GM23338 (cell line): Measurements from ENCODE around the gene TOX2. TPM values are rescaled to one million over a fixed set of nuclear protein-coding genes. Genes with fewer than 3 reads are reported as not detected.

Experiments
- ATAC-seq: fragments of 200-7000 bp; cut with Tn5 transposase; 3 replicates; pipeline ENCODE4 v1.9.1; 2020
- DNase-seq: peaks from one replicate; pipeline ENCODE4 v3.0.0-alpha.2; 2015; ENCODE audit warnings: low spot score
- H2AFZ ChIP-seq: fragments of 200-600 bp; sonication (generic); 2 replicates; pipeline ENCODE4 v1.8.0; 2016; ENCODE audit warnings: antibody characterized with exemption, mild to moderate bottlenecking, moderate library complexity
- H3F3A ChIP-seq: fragments of 200-600 bp; sonication (generic); replicated peaks from 2 replicates; pipeline ENCODE4 v1.8.0; 2017; ENCODE audit warnings: antibody characterized with exemption, mixed run types, low read depth
- H3K27ac ChIP-seq: fragments of 200-600 bp; sonication (generic); 2 replicates; pipeline ENCODE4 v1.6.1; 2016; ENCODE audit warnings: low read depth
- H3K27me3 ChIP-seq: fragments of 200-600 bp; sonication (generic); 2 replicates; pipeline ENCODE4 v1.8.0; 2016; ENCODE audit warnings: mild to moderate bottlenecking, mixed run types, moderate library complexity; ENCODE audit not compliant: insufficient read depth
- H3K36me3 ChIP-seq: fragments of 200-600 bp; sonication (generic); 2 replicates; pipeline ENCODE4 v1.8.0; 2016; ENCODE audit warnings: mild to moderate bottlenecking; ENCODE audit not compliant: insufficient read depth
- H3K4me1 ChIP-seq: fragments of 200-600 bp; sonication (generic); 2 replicates; pipeline ENCODE4 v1.8.0; 2016; ENCODE audit warnings: mild to moderate bottlenecking, moderate library complexity; ENCODE audit not compliant: insufficient read depth
- H3K4me2 ChIP-seq: fragments of 200-600 bp; sonication (generic); 2 replicates; pipeline ENCODE4 v1.7.1; 2017; ENCODE audit warnings: mixed run types
- H3K4me3 ChIP-seq: fragments of 200-600 bp; sonication (generic); 2 replicates; pipeline ENCODE4 v1.6.1; 2016; ENCODE audit warnings: mixed run types
- H3K79me2 ChIP-seq: fragments of 200-600 bp; sonication (generic); replicated peaks from 2 replicates; pipeline ENCODE4 v1.8.0; 2017; ENCODE audit warnings: mild to moderate bottlenecking; ENCODE audit not compliant: insufficient read depth
- H3K9me2 ChIP-seq: fragments of 200-600 bp; sonication (generic); 2 replicates; pipeline ENCODE4 v1.8.0; 2017; ENCODE audit not compliant: insufficient read depth
- H4K20me1 ChIP-seq: fragments of 200-600 bp; sonication (generic); replicated peaks from 2 replicates; pipeline ENCODE4 v1.8.0; 2017; ENCODE audit warnings: mild to moderate bottlenecking; ENCODE audit not compliant: insufficient read depth
- H3K27ac Mint-ChIP-seq: 2 replicates; pipeline ENCODE4 v1.8.0; 2020; ENCODE audit warnings: inconsistent platforms, mild to moderate bottlenecking, moderate library complexity, mixed read lengths
- H3K27me3 Mint-ChIP-seq: 3 replicates; pipeline ENCODE4 v1.8.0; 2022; ENCODE audit warnings: low read depth, mild to moderate bottlenecking, moderate library complexity, mixed read lengths, inconsistent platforms; ENCODE audit not compliant: insufficient read depth, poor library complexity
- H3K36me3 Mint-ChIP-seq: 3 replicates; pipeline ENCODE4 v1.8.0; 2021; ENCODE audit warnings: low read depth, mild to moderate bottlenecking, inconsistent platforms, moderate library complexity, mixed read lengths
- H3K4me1 Mint-ChIP-seq: 3 replicates; pipeline ENCODE4 v1.8.0; 2020; ENCODE audit warnings: mild to moderate bottlenecking, inconsistent platforms, mixed read lengths
- H3K4me3 Mint-ChIP-seq: 3 replicates; pipeline ENCODE4 v1.8.0; 2021; ENCODE audit warnings: moderate library complexity, mild to moderate bottlenecking, inconsistent platforms, mixed read lengths
- H3K9me3 Mint-ChIP-seq: 3 replicates; pipeline ENCODE4 v1.8.0; 2020; ENCODE audit warnings: moderate library complexity, mild to moderate bottlenecking, inconsistent platforms, mixed read lengths
- CREB1 ChIP-seq: fragments of 250-450 bp; sonication (Bioruptor Pico); IDR thresholded peaks from 2 replicates; pipeline ENCODE4 v1.5.0; 2020; ENCODE audit warnings: low read depth, mild to moderate bottlenecking, moderate library complexity
- EZH2 ChIP-seq: fragments of 200-600 bp; sonication (generic); IDR thresholded peaks from one replicate; pipeline ENCODE4 v1.8.0; 2017; ENCODE audit warnings: antibody characterized with exemption, mild to moderate bottlenecking, low read depth; ENCODE audit not compliant: unreplicated experiment
- EZH2phosphoT487 ChIP-seq: fragments of 200-600 bp; sonication (generic); IDR thresholded peaks from one replicate; pipeline ENCODE4 v1.8.1; 2018; ENCODE audit warnings: antibody characterized with exemption; ENCODE audit not compliant: unreplicated experiment
- JUNB ChIP-seq: IDR thresholded peaks from one replicate; pipeline ENCODE4 v1.6.1; 2016; ENCODE audit warnings: antibody characterized with exemption; ENCODE audit not compliant: unreplicated experiment
- NANOG ChIP-seq: IDR thresholded peaks from 2 replicates; pipeline ENCODE4 v1.6.1; 2016; ENCODE audit warnings: antibody characterized with exemption, borderline replicate concordance
- STAT1 ChIP-seq: IDR thresholded peaks from one replicate; pipeline ENCODE4 v1.6.1; 2016; ENCODE audit warnings: antibody characterized with exemption; ENCODE audit not compliant: unreplicated experiment
- ZNF114 ChIP-seq: fragments of 250-450 bp; sonication (Bioruptor Pico); IDR thresholded peaks from 2 replicates; pipeline ENCODE4 v1.5.0; 2020; ENCODE audit warnings: mild to moderate bottlenecking, moderate library complexity
- ZNF331 ChIP-seq: fragments of 250-450 bp; sonication (Bioruptor Pico); IDR thresholded peaks from 2 replicates; pipeline ENCODE4 v1.5.0; 2020; ENCODE audit warnings: low read depth, mild to moderate bottlenecking, moderate library complexity
- ZNF462 ChIP-seq: fragments of 250-450 bp; sonication (Bioruptor Pico); IDR thresholded peaks from 2 replicates; pipeline ENCODE4 v1.5.0; 2020; ENCODE audit warnings: mild to moderate bottlenecking, moderate library complexity
- polyA plus RNA-seq: library from polyadenylated mRNA; unstranded; fragments of >200 nt; fragmentation: Nextera tagmentation; extraction: Ambion mirVana; gene quantifications from 2 replicates; pipeline ENCODE4 v1.2.1, GENCODE V29; 2016
- total RNA-seq: library from RNA; depleted of rRNA; stranded (reverse); fragments of >200 nt; shearing (Covaris generic); gene quantifications from 2 replicates; pipeline ENCODE4 v1.2.3, GENCODE V29; 2014

The TOX2 gene
- total and polyA plus RNA-seq, 2 experiments from 2014 or later = 1.4 to 1.5 TPM

GRCh38 chr20:44021186-44021585 lies 106.5 kb downstream of the TOX2 start (continued):
- no peak for TF ChIP-seq ZNF462 (CRISPR knock-in tag)
- no peak for TF ChIP-seq STAT1
- no peak for TF ChIP-seq EZH2
- no peak for TF ChIP-seq ZNF331 (CRISPR knock-in tag)
- no peak for TF ChIP-seq ZNF114 (CRISPR knock-in tag)
- no peak for TF ChIP-seq EZH2phosphoT487

GRCh38 chr20:44021900-44022299 lies 107.2 kb downstream of the TOX2 start:
- Histone ChIP-seq H3K27me3 (no peaks in the 10 kb centered on the region), H3K4me1 (no peaks in the 10 kb centered on the region; the same call in 1 of the 2 replicates), H3K9me2 (no peaks in the 10 kb centered on the region), H3K4me3 (no peak overlapping the region), H4K20me1 (no peaks in the 10 kb centered on the region), H3K27ac (no peak overlapping the region), H3K36me3 (no peaks in the 10 kb centered on the region), H2AFZ (no peak overlapping the region), H3F3A (no peaks in the 10 kb centered on the region), H3K4me2 (no peak overlapping the region), H3K79me2 (no peaks in the 10 kb centered on the region)
- H3K4me1 Mint-ChIP-seq = peaks cover 15% of the 10 kb centered on the region
- H3K4me3 Mint-ChIP-seq = no peak overlapping the region
- peaks cover 10% of the 10 kb centered on the region for H3K27me3 Mint-ChIP-seq
- H3K9me3 Mint-ChIP-seq = no peaks in the 10 kb centered on the region; the same call in 2 of the 3 replicates
- no peak for ATAC-seq
- no peak overlapping the region for H3K27ac Mint-ChIP-seq
- H3K36me3 Mint-ChIP-seq = no peaks in the 10 kb centered on the region
- no peak for DNase-seq
- TF ChIP-seq ZNF331 (CRISPR knock-in tag) (no peak), CREB1 (CRISPR knock-in tag) (no peak), NANOG (no peak), ZNF114 (CRISPR knock-in tag) (no peak), ZNF462 (CRISPR knock-in tag) (no peak), JUNB (no peak)
